Ascending aorta (tissue), 2 donors: ENCODE measurements around the gene EYA3. TPM values are rescaled to one million over a fixed set of nuclear protein-coding genes. Genes with fewer than 3 reads are reported as not detected.

Experiments used
- DNase-seq, 2 donors: peaks; one replicate each; pipeline ENCODE4 v3.0.0-alpha.2; 2019; ENCODE audit warnings: low spot score in 2 of 2
- H3K27ac ChIP-seq, 2 donors: fragments of 200-600 bp; sonication (generic); one replicate each; pipeline ENCODE4 v1.5.1; 2016 to 2017; ENCODE audit warnings: mild to moderate bottlenecking in 1 of 2
- H3K27me3 ChIP-seq: fragments of 200-600 bp; sonication (generic); one replicate; pipeline ENCODE4 v1.5.1; 2017
- H3K36me3 ChIP-seq, 2 donors: fragments of 200-600 bp; sonication (generic); one replicate each; pipeline ENCODE4 v1.5.1; 2016
- H3K4me1 ChIP-seq, 2 donors: fragments of 200-600 bp; sonication (generic); one replicate each; pipeline ENCODE4 v1.5.1; 2016 to 2017; ENCODE audit warnings: mild to moderate bottlenecking in 1 of 2
- H3K4me3 ChIP-seq, 2 donors: fragments of 200-600 bp; sonication (generic); one replicate each; pipeline ENCODE4 v1.5.1; 2016 to 2017; ENCODE audit warnings: mild to moderate bottlenecking in 1 of 2
- H3K9me3 ChIP-seq, 2 donors: fragments of 200-600 bp; sonication (generic); one replicate each; pipeline ENCODE4 v1.5.1; 2016
- CTCF ChIP-seq, 3 experiments: fragments of 200-600 bp in 2 of 3; fragments of 450-650 bp in 1 of 3; sonication (generic) in 2 of 3; IDR thresholded peaks; one replicate each; pipeline ENCODE4 v1.5.1; 2016 to 2019; ENCODE audit warnings: antibody characterized with exemption in 3 of 3, mild to moderate bottlenecking in 1 of 3, moderate library complexity in 1 of 3
- intact Hi-C: fragments of 100-400 bp; cut with DNase I; formaldehyde crosslinking; loops from one replicate; pipeline ENCODE4 v1.15.1; 2023
- total RNA-seq: library from RNA; depleted of rRNA; stranded (reverse); fragments of >200 nt; gene quantifications from one replicate; pipeline ENCODE4 v1.1.0, GENCODE V29; 2016

EYA3 gene
- total RNA-seq, 1 donor from 2014 or later: 52.6 TPM

- H3K27ac ChIP-seq: no peak overlapping the region
- no peaks in the 10 kb centered on the region for H3K9me3 ChIP-seq
- H3K36me3 ChIP-seq: no peaks in the 10 kb centered on the region
- no peak for DNase-seq
- TF ChIP-seq CTCF (IDR thresholded peaks at IDR 0.05): no peak
- intact Hi-C loops: no loop called here
- no peaks in the 10 kb centered on the region for H3K27me3 ChIP-seq
- H3K4me3 ChIP-seq: no peak overlapping the region
- H3K4me1 ChIP-seq: no peaks in the 10 kb centered on the region
Measured at GRCh38 chr1:27954186-27954585, 134.2 kb downstream of the EYA3 start.

- TF ChIP-seq CTCF (IDR thresholded peaks at IDR 0.05): no peak
- Histone ChIP-seq H3K36me3 (no peaks in the 10 kb centered on the region), H3K9me3 (no peaks in the 10 kb centered on the region), H3K4me3 (no peak overlapping the region), H3K27me3 (no peaks in the 10 kb centered on the region), H3K4me1 (no peaks in the 10 kb centered on the region), H3K27ac (no peak overlapping the region)
- DNase-seq: no peak
- intact Hi-C loops: no loop called here
Measured at GRCh38 chr1:27952147-27952546, 136.3 kb downstream of the EYA3 start.

GRCh38 chr1:27951396-27951795 is 137.0 kb downstream of the EYA3 start:
- Histone ChIP-seq H3K9me3 (no peaks in the 10 kb centered on the region), H3K27me3 (no peaks in the 10 kb centered on the region), H3K27ac (no peak overlapping the region), H3K36me3 (no peaks in the 10 kb centered on the region), H3K4me1 (no peaks in the 10 kb centered on the region), H3K4me3 (no peak overlapping the region)
- DNase-seq: no peak
- TF ChIP-seq CTCF (IDR thresholded peaks at IDR 0.05): no peak
- intact Hi-C loops: no loop called here

- H3K4me1 ChIP-seq: no peaks in the 10 kb centered on the region
- no peak overlapping the region for H3K4me3 ChIP-seq
- no peak overlapping the region for H3K27ac ChIP-seq
- H3K36me3 ChIP-seq: no peaks in the 10 kb centered on the region
- no peak for TF ChIP-seq CTCF (IDR thresholded peaks at IDR 0.05)
- H3K9me3 ChIP-seq: no peaks in the 10 kb centered on the region
- no peaks in the 10 kb centered on the region for H3K27me3 ChIP-seq
- intact Hi-C loops: no loop called here
- no peak for DNase-seq
Measured at GRCh38 chr1:27949027-27949426, 139.4 kb downstream of the EYA3 start.

GRCh38 chr1:27945020-27945419 is 143.4 kb downstream of the EYA3 start:
- no peak for TF ChIP-seq CTCF (IDR thresholded peaks at IDR 0.05)
- H3K9me3 ChIP-seq: no peaks in the 10 kb centered on the region
- DNase-seq: no peak
- no peaks in the 10 kb centered on the region for H3K36me3 ChIP-seq
- no peaks in the 10 kb centered on the region for H3K4me1 ChIP-seq
- no peak overlapping the region for H3K4me3 ChIP-seq
- intact Hi-C loops: no loop called here
- H3K27me3 ChIP-seq: no peaks in the 10 kb centered on the region
- H3K27ac ChIP-seq: no peak overlapping the region
